Activated T-helper 9 cell treated with anti-CD3 and anti-CD28 coated beads, Interleukin-2, amount 50 U/mL, for 16 hours (primary cell): ENCODE results near the gene TMEM167B.
A peak's percentile ranks its signal among the peaks of the same experiment; 100 is the strongest.

Experiments
- DNase-seq: peaks from one replicate; pipeline ENCODE4 v3.0.0-alpha.2; 2020; ENCODE audit warnings: low read depth

TMEM167B gene

GRCh38 chr1:109083501-109083900 is 7.1 kb upstream of the TMEM167B start:
- DNase-seq: no peak

GRCh38 chr1:109083923-109084322 is 6.6 kb upstream of the TMEM167B start:
- DNase-seq: no peak

- no peak for DNase-seq
Observed at GRCh38 chr1:109084563-109085517, 5.7 kb upstream of the TMEM167B start.

- DNase-seq: peak; percentile 28
Observed at GRCh38 chr1:109089242-109090015, 1.1 kb upstream of the TMEM167B start.

- no peak for DNase-seq
Observed at GRCh38 chr1:109091078-109091838, 694 bp downstream of the TMEM167B start.

- no peak for DNase-seq
Observed at GRCh38 chr1:109091839-109092193, 1.3 kb downstream of the TMEM167B start.

GRCh38 chr1:109094377-109094803 is 3.8 kb downstream of the TMEM167B start:
- DNase-seq: no peak

GRCh38 chr1:109094871-109095270 is 4.3 kb downstream of the TMEM167B start:
- no peak for DNase-seq

GRCh38 chr1:109095631-109096030 is 5.1 kb downstream of the TMEM167B start:
- no peak for DNase-seq

GRCh38 chr1:109096120-109096519 is 5.6 kb downstream of the TMEM167B start:
- no peak for DNase-seq

GRCh38 chr1:109099938-109100773 is 9.6 kb downstream of the TMEM167B start:
- DNase-seq: peak; percentile 95

- no peak for DNase-seq
Observed at GRCh38 chr1:109104364-109105151, 14.0 kb downstream of the TMEM167B start.

- no peak for DNase-seq
Observed at GRCh38 chr1:109105881-109106280, 15.3 kb downstream of the TMEM167B start.

GRCh38 chr1:109107785-109108184 is 17.2 kb downstream of the TMEM167B start:
- DNase-seq: no peak

- no peak for DNase-seq
Observed at GRCh38 chr1:109109906-109110305, 19.3 kb downstream of the TMEM167B start.

- DNase-seq: no peak
Observed at GRCh38 chr1:109111386-109112055, 21.0 kb downstream of the TMEM167B start.

- DNase-seq: no peak
Observed at GRCh38 chr1:109112056-109112651, 21.6 kb downstream of the TMEM167B start.

GRCh38 chr1:109112652-109113285 is 22.2 kb downstream of the TMEM167B start:
- peak; percentile 86 for DNase-seq
